A549 (cell line): ENCODE measurements around the gene ATOX1.

ENCODE experiments used
- CEBPB ChIP-seq, 2 experiments: fragments of >200 bp in 1 of 2; sonication (Bioruptor Twin) in 1 of 2; formaldehyde crosslinking in 1 of 2; IDR thresholded peaks; 2 replicates each; pipeline ENCODE4 v1.6.1; 2012 to 2016
- CTCF ChIP-seq: fragments of >200 bp; sonication (Bioruptor Twin); formaldehyde crosslinking; IDR thresholded peaks from 3 replicates; pipeline ENCODE4 v1.5.1; 2016
- ELK1 ChIP-seq: fragments of 150-350 bp; IDR thresholded peaks from 2 replicates; pipeline ENCODE4 v1.6.1; 2014; ENCODE audit warnings: low read depth, mild to moderate bottlenecking, low read length
- EP300 ChIP-seq, 2 experiments: fragments of >200 bp; sonication (Bioruptor Twin); formaldehyde crosslinking; IDR thresholded peaks; 2 replicates in 1 of 2; 3 replicates in 1 of 2; pipeline ENCODE4 v1.6.1; 2016 to 2017
- ESRRA ChIP-seq: fragments of 150-350 bp; IDR thresholded peaks from 2 replicates; pipeline ENCODE4 v1.6.1; 2014; ENCODE audit warnings: mild to moderate bottlenecking, low read length, borderline replicate concordance
- POLR2A ChIP-seq: IDR thresholded peaks from 2 replicates; pipeline ENCODE4 v1.6.1; 2012; ENCODE audit warnings: mild to moderate bottlenecking, low read length
- POLR2AphosphoS2 ChIP-seq: conservative IDR thresholded peaks from 2 replicates; pipeline ENCODE4 v1.6.1; 2012; ENCODE audit warnings: low read length, improper control_type of control experiment, inconsistent platforms
- REST ChIP-seq: fragments of 200-600 bp; sonication (generic); IDR thresholded peaks from 2 replicates; pipeline ENCODE4 v1.6.1; 2016; ENCODE audit warnings: antibody characterized with exemption, mild to moderate bottlenecking, moderate library complexity
- SMC3 ChIP-seq: fragments of >200 bp; sonication (Bioruptor Twin); formaldehyde crosslinking; IDR thresholded peaks from 3 replicates; pipeline ENCODE4 v1.6.1; 2018; ENCODE audit warnings: inconsistent platforms
- SREBF2 ChIP-seq: fragments of 450-650 bp; IDR thresholded peaks from 2 replicates; pipeline ENCODE4 v1.6.1; 2014; ENCODE audit warnings: mild to moderate bottlenecking, moderate library complexity
- ZNF302 ChIP-seq: fragments of 250-450 bp; sonication (Bioruptor Pico); IDR thresholded peaks from 2 replicates; pipeline ENCODE4 v1.9.0; 2021; ENCODE audit warnings: inconsistent platforms, mild to moderate bottlenecking, moderate library complexity

GRCh38 chr5:151795426-151795825 is 37.0 kb upstream of the ATOX1 start:
- no peak for TF ChIP-seq ZNF302
- no peak for TF ChIP-seq POLR2A
- TF ChIP-seq ESRRA = no peak
- TF ChIP-seq POLR2AphosphoS2 = no peak
- TF ChIP-seq CTCF = no peak
- no peak for TF ChIP-seq SMC3
- TF ChIP-seq REST = no peak
- TF ChIP-seq CEBPB (IDR thresholded peaks at IDR 0.05) = no peak
- TF ChIP-seq EP300 (IDR thresholded peaks at IDR 0.05) = no peak
- no peak for TF ChIP-seq ELK1
- TF ChIP-seq SREBF2 = no peak
